DMS 273 (cell line): ENCODE results near the gene JAKMIP2.
"Not testable (repeated sequence)": the region's sequence is repeated elsewhere in the genome, so short reads cannot be mapped to it uniquely, and the experiment has no call there.

Source experiments
- DNase-seq: peaks from one replicate; lab custom pipeline; 2025; ENCODE audit not compliant: unreplicated experiment; lab: John Stamatoyannopoulos, UW

Gene JAKMIP2

GRCh38 chr5:147666419-147666818 lies 116.1 kb downstream of the JAKMIP2 start:
- no peak for DNase-seq

GRCh38 chr5:147661541-147661940 lies 121.0 kb downstream of the JAKMIP2 start:
- no peak for DNase-seq

GRCh38 chr5:147659166-147659929 lies 123.2 kb downstream of the JAKMIP2 start:
- no peak for DNase-seq

GRCh38 chr5:147658293-147658932 lies 124.1 kb downstream of the JAKMIP2 start:
- no peak for DNase-seq

- DNase-seq, result no peak
Observed at GRCh38 chr5:147648597-147648996, 133.9 kb downstream of the JAKMIP2 start.

- DNase-seq, result no peak
Observed at GRCh38 chr5:147645197-147645596, 137.3 kb downstream of the JAKMIP2 start.

- no peak for DNase-seq
Observed at GRCh38 chr5:147644460-147644859, 138.1 kb downstream of the JAKMIP2 start.

GRCh38 chr5:147643142-147643541 lies 139.4 kb downstream of the JAKMIP2 start:
- DNase-seq, result no peak

GRCh38 chr5:147642666-147643065 lies 139.9 kb downstream of the JAKMIP2 start:
- no peak for DNase-seq

- DNase-seq, result no peak
Observed at GRCh38 chr5:147639321-147639720, 143.2 kb downstream of the JAKMIP2 start.

- DNase-seq, result no peak
Observed at GRCh38 chr5:147636729-147636984, 145.9 kb downstream of the JAKMIP2 start.

GRCh38 chr5:147635882-147636728 lies 146.4 kb downstream of the JAKMIP2 start:
- no peak for DNase-seq

GRCh38 chr5:147635439-147635838 lies 147.1 kb downstream of the JAKMIP2 start:
- DNase-seq, result not testable (repeated sequence)

- no peak for DNase-seq
Observed at GRCh38 chr5:147633173-147633572, 149.4 kb downstream of the JAKMIP2 start.

GRCh38 chr5:147631428-147632003 lies 151.0 kb downstream of the JAKMIP2 start:
- no peak for DNase-seq

- DNase-seq, result no peak
Observed at GRCh38 chr5:147629196-147629595, 153.3 kb downstream of the JAKMIP2 start.

GRCh38 chr5:147628058-147628895 lies 154.3 kb downstream of the JAKMIP2 start:
- peak; percentile 90 for DNase-seq

GRCh38 chr5:147626464-147626863 lies 156.1 kb downstream of the JAKMIP2 start:
- DNase-seq, result no peak

GRCh38 chr5:147621016-147621415 lies 161.5 kb downstream of the JAKMIP2 start:
- DNase-seq, result no peak

GRCh38 chr5:147619281-147619878 lies 163.1 kb downstream of the JAKMIP2 start:
- no peak for DNase-seq
